Psoas muscle (tissue), 8 donors: Measurements from ENCODE around the gene TSPAN5. TPM values are rescaled to one million over a fixed set of nuclear protein-coding genes. Genes with fewer than 3 reads are reported as not detected.

Experiments
- ATAC-seq, 4 donors: fragments of 200-7000 bp; cut with Tn5 transposase; one replicate each; pipeline ENCODE4 v1.9.1; 2020; ENCODE audit warnings: moderate library complexity in 3 of 4, mild to moderate bottlenecking in 2 of 4
- DNase-seq, 2 donors: peaks; one replicate each; pipeline ENCODE4 v3.0.0-alpha.2; 2020
- H3K27ac ChIP-seq: fragments of 200-600 bp; one replicate; pipeline ENCODE4 v1.8.0; 2022
- H3K27me3 ChIP-seq, 3 donors: fragments of 200-600 bp in 1 of 3; one replicate each; pipeline versions ENCODE4 v1.6.1 to v1.8.0; 2013 to 2022; ENCODE audit warnings: low read length in 2 of 3, mild to moderate bottlenecking in 2 of 3, moderate library complexity in 1 of 3; ENCODE audit not compliant: insufficient read depth in 3 of 3
- H3K36me3 ChIP-seq, 2 donors: fragments of 200-600 bp in 1 of 2; one replicate each; pipeline versions ENCODE4 v1.6.1 to v1.8.0; 2013 to 2022; ENCODE audit warnings: low read depth in 1 of 2, mild to moderate bottlenecking in 1 of 2, moderate library complexity in 1 of 2; ENCODE audit not compliant: insufficient read depth in 1 of 2
- H3K4me1 ChIP-seq: fragments of 200-600 bp; one replicate; pipeline ENCODE4 v1.8.0; 2022
- H3K4me3 ChIP-seq: fragments of 200-600 bp; one replicate; pipeline ENCODE4 v1.8.0; 2022; ENCODE audit warnings: mild to moderate bottlenecking
- H3K9me3 ChIP-seq: fragments of 200-600 bp; one replicate; pipeline ENCODE4 v1.8.0; 2022
- WGBS, 3 donors: extraction: QIAGEN DNeasy Blood & Tissue Kit; methylation state at CpG; one replicate each; pipeline versions ENCODE4 v1.1.6 to v1.1.7; 2013; 5-methylcytosine and 5-hydroxymethylcytosine counted together
- intact Hi-C, 2 donors: fragments of 100-400 bp; cut with DNase I; formaldehyde crosslinking; loops; one replicate each; pipeline versions ENCODE4 v1.11.0 to v1.14.2; 2022
- polyA plus RNA-seq, 3 donors: library from polyadenylated mRNA; stranded (reverse); fragments of 200-250 nt; gene quantifications; one replicate each; pipeline ENCODE4 v1.2.3, GENCODE V29; 2013
- total RNA-seq, 4 donors: library from RNA; stranded (reverse); fragmentation: NEBNext Ultra II Directional in 2 of 4; extraction: Animal tissue kit (Norgen Biotek cat#: 25700) in 2 of 4; gene quantifications; one replicate each; pipeline versions ENCODE4 v1.2.1 to v1.2.4, GENCODE V29; 2021 to 2023
- TF ChIP-seq, protein P1 (sequence below): fragments of 200-600 bp; IDR thresholded peaks from one replicate; pipeline ENCODE4 v1.8.0; 2022; ENCODE audit warnings: antibody characterized with exemption
- donor health status: healthy with polysubstance abuse.
- donor health status: DM: no; HTN: no; CAD: no; lungs with moderate emphysema.
- donor health status: Bipolar disorder and iron deficiency.
- donor health status: healthy.
- donor health status: DM: yes; HTN: yes; CAD: no.
- donor health status: DM: no; HTN: no; CAD: no.
- donor health status: DM: no; HTN: no; CAD: no.
- donor health status: DM: yes; HTN: yes; CAD: no.

The TSPAN5 gene
- total and polyA plus RNA-seq, 7 donors: 0.63 to 7.3 (median 3.8) TPM

DNA sequence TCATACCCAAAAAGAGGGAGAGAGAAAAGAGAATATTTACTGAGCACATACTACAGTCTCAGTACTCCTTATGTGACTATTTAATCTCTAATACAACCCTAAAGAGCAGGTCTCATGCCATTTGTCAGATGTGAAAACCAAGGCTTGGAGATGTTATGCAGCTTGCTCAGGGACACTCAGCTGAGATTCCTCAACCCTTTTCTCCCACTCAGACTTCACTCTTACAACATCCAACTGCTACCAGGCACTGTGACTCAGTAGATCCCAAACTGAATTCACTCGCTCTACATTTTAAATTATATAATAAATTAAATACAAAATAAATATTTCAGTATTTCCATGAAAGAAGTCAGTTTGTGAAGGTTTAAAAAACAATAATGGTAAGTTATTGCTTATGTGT lies 53.7 kb downstream of the TSPAN5 start:
- intact Hi-C loops: no loop called here
- Histone ChIP-seq H3K27ac (no peak overlapping the region), H3K4me3 (no peak overlapping the region), H3K36me3 (no peaks in the 10 kb centered on the region), H3K9me3 (peaks cover 6% of the 10 kb centered on the region), H3K27me3 (no peaks in the 10 kb centered on the region), H3K4me1 (no peaks in the 10 kb centered on the region)
- no peak for ATAC-seq
- TF ChIP-seq, protein P1, sequence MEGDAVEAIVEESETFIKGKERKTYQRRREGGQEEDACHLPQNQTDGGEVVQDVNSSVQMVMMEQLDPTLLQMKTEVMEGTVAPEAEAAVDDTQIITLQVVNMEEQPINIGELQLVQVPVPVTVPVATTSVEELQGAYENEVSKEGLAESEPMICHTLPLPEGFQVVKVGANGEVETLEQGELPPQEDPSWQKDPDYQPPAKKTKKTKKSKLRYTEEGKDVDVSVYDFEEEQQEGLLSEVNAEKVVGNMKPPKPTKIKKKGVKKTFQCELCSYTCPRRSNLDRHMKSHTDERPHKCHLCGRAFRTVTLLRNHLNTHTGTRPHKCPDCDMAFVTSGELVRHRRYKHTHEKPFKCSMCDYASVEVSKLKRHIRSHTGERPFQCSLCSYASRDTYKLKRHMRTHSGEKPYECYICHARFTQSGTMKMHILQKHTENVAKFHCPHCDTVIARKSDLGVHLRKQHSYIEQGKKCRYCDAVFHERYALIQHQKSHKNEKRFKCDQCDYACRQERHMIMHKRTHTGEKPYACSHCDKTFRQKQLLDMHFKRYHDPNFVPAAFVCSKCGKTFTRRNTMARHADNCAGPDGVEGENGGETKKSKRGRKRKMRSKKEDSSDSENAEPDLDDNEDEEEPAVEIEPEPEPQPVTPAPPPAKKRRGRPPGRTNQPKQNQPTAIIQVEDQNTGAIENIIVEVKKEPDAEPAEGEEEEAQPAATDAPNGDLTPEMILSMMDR: no peak
- 97 to 100% (median 100%) methylated on average over 1 of the region's 1 CpG for WGBS, 3 donors
- DNase-seq: no peak

DNA sequence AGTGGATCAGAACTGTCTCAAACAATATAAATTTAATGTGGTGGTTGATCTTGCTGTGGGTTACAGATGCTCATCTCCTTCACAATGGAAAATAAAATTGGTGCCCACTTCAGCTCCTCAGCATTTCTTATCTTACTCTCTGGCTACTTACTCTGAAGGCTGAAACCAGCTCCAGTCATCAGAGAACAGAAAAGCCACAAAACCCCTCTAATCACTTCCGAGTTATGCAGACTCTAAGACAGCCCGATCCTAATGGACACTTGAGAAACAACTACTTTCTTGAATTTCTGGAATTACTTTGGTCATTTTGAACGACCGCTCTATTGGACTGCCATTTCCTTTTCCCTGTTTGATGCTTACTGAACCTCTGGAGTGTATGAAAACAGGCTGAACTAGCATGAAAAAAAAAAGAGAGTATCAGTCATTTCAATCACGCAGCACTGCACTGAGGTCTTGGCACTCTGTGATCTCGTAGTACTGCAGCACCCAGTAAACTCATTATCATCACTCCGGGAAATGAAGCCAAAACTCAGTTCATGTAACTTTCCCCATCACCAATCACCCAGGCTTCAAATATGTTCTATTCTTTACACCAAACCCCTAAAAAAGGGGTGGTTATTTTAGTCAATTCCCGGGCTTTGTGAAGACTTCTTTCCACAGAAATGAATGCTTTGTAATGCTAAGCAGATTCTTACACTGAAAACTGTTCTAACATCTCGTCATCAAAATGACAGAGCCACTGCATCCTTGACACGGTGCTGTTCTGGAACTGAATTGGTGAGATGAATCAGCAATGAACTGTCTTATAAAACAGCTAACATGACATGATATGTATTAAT lies 54.5 kb downstream of the TSPAN5 start:
- Histone ChIP-seq H3K27ac (no peak overlapping the region), H3K9me3 (peaks cover 6% of the 10 kb centered on the region), H3K27me3 (no peaks in the 10 kb centered on the region), H3K4me3 (no peak overlapping the region), H3K36me3 (no peaks in the 10 kb centered on the region), H3K4me1 (no peaks in the 10 kb centered on the region)
- intact Hi-C loops: no loop called here
- TF ChIP-seq, protein P1: no peak
- 54 to 67% (median 58%) methylated on average over 10 of the region's 10 CpGs for WGBS, 3 donors
- DNase-seq (no peak), ATAC-seq (no peak)

DNA sequence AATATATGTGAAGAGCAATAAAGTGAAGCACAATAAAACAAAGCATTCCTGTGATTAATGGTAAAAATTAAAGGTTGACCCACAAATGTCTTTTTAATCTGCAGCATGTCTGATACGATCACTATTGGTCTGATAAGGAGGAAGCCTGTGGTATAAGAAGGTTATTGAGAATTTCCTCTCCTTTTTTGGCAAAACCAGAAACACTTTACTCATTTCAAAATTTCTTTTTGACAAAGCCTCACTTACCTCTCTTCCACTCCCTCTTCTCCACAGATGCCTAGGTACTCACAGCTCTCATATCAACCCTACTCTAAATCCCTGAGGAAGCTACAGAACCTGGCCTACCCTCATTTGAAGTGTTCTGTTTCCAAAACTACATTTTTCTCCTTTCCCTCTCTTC lies 56.1 kb downstream of the TSPAN5 start:
- Histone ChIP-seq H3K27me3 (no peaks in the 10 kb centered on the region), H3K4me3 (no peak overlapping the region), H3K9me3 (peaks cover 6% of the 10 kb centered on the region), H3K4me1 (no peaks in the 10 kb centered on the region), H3K36me3 (no peaks in the 10 kb centered on the region), H3K27ac (no peak overlapping the region)
- WGBS, 3 donors: 96 to 100% (median 96%) methylated on average over 1 of the region's 1 CpG
- TF ChIP-seq, protein P1: no peak
- no peak for DNase-seq
- intact Hi-C loops: no loop called here
- no peak for ATAC-seq

DNA sequence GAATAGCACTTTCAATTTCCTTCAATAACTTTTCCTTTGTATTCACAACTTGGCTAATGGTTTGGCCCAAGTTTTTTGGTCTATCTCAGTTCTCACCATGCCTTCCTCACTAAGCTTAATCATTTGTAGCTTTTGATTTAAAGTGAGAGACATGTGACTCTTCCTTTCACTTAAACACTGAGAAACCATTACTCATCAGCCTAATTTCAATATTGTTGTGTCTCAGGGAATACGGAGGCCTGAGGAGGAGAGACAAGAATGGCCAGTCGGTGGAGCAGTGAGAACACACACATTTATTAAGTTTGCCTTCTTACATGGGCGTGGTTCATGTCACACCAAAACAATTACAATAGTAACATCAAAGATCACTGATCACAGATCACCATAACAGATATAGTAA lies 56.7 kb downstream of the TSPAN5 start:
- DNase-seq: no peak
- Histone ChIP-seq H3K9me3 (peaks cover 6% of the 10 kb centered on the region), H3K27me3 (no peaks in the 10 kb centered on the region), H3K4me3 (no peak overlapping the region), H3K27ac (no peak overlapping the region), H3K36me3 (no peaks in the 10 kb centered on the region), H3K4me1 (no peaks in the 10 kb centered on the region)
- no peak for ATAC-seq
- intact Hi-C loops: no loop called here
- WGBS, 3 donors: 89 to 95% (median 94%) methylated on average over 3 of the region's 3 CpGs
- TF ChIP-seq, protein P1: no peak
